Endothelial cell (in vitro differentiated cells): ENCODE data around the gene IL17REL. TPM values are rescaled to one million over a fixed set of nuclear protein-coding genes. Genes with fewer than 3 reads are reported as not detected.

Experiments
- DNase-seq: peaks from one replicate; pipeline ENCODE4 v3.0.0; 2021; ENCODE audit warnings: low spot score
- H3K27ac Mint-ChIP-seq: one replicate; pipeline ENCODE4 v1.8.0; 2021; ENCODE audit warnings: mixed read lengths, inconsistent platforms; ENCODE audit not compliant: unreplicated experiment
- H3K27me3 Mint-ChIP-seq: one replicate; pipeline ENCODE4 v1.8.0; 2021; ENCODE audit warnings: mild to moderate bottlenecking, moderate library complexity, mixed read lengths, inconsistent platforms; ENCODE audit not compliant: unreplicated experiment
- H3K36me3 Mint-ChIP-seq: one replicate; pipeline ENCODE4 v1.8.0; 2021; ENCODE audit warnings: mild to moderate bottlenecking, low read depth, mixed read lengths, inconsistent platforms; ENCODE audit not compliant: unreplicated experiment
- H3K4me1 Mint-ChIP-seq: one replicate; pipeline ENCODE4 v1.8.0; 2021; ENCODE audit warnings: mild to moderate bottlenecking, mixed read lengths, inconsistent platforms; ENCODE audit not compliant: unreplicated experiment
- H3K4me3 Mint-ChIP-seq: one replicate; pipeline ENCODE4 v1.8.0; 2021; ENCODE audit warnings: mild to moderate bottlenecking, mixed read lengths, inconsistent platforms; ENCODE audit not compliant: unreplicated experiment
- H3K9me3 Mint-ChIP-seq: one replicate; pipeline ENCODE4 v1.8.0; 2021; ENCODE audit warnings: mixed read lengths, inconsistent platforms; ENCODE audit not compliant: unreplicated experiment
- CTCF ChIP-seq: fragments of 200-600 bp; sonication (generic); IDR thresholded peaks from one replicate; pipeline ENCODE4 v1.5.0; 2021; ENCODE audit warnings: antibody characterized with exemption; ENCODE audit not compliant: unreplicated experiment
- total RNA-seq: library from RNA; stranded (reverse); fragmentation: NEBNext Ultra II Directional; extraction: Animal tissue kit (Norgen Biotek cat#: 25700); gene quantifications from one replicate; pipeline ENCODE4 v1.2.1, GENCODE V29; 2021; ENCODE audit not compliant: unreplicated experiment

IL17REL gene
- total RNA-seq, 1 donor from 2014 or later: 0.15 TPM

GRCh38 chr22:49997251-49997599, 15.3 kb downstream of the IL17REL start:
- Mint-ChIP-seq H3K4me3 (no peak overlapping the region), H3K27ac (no peak overlapping the region), H3K36me3 (peaks cover 5% of the 10 kb centered on the region), H3K4me1 (peaks cover 2% of the 10 kb centered on the region), H3K9me3 (no peaks in the 10 kb centered on the region), H3K27me3 (peaks cover 4% of the 10 kb centered on the region)
- no peak for TF ChIP-seq CTCF
- no peak for DNase-seq

- TF ChIP-seq CTCF: no peak
- Mint-ChIP-seq H3K9me3 (no peaks in the 10 kb centered on the region), H3K27ac (no peak overlapping the region), H3K36me3 (peaks cover 3% of the 10 kb centered on the region), H3K4me3 (no peak overlapping the region), H3K4me1 (peaks cover 2% of the 10 kb centered on the region), H3K27me3 (peaks cover 4% of the 10 kb centered on the region)
- no peak for DNase-seq
Measured at GRCh38 chr22:49996518-49997250, 15.9 kb downstream of the IL17REL start.

- DNase-seq: no peak
- Mint-ChIP-seq H3K27ac (no peak overlapping the region), H3K9me3 (no peaks in the 10 kb centered on the region), H3K4me3 (no peak overlapping the region), H3K36me3 (peaks cover 3% of the 10 kb centered on the region), H3K27me3 (peaks cover 4% of the 10 kb centered on the region), H3K4me1 (peaks cover 2% of the 10 kb centered on the region)
- no peak for TF ChIP-seq CTCF
Measured at GRCh38 chr22:49996119-49996517, 16.4 kb downstream of the IL17REL start.

- no peaks in the 10 kb centered on the region for H3K9me3 Mint-ChIP-seq
- no peak for DNase-seq
- no peak for TF ChIP-seq CTCF
- H3K4me1 Mint-ChIP-seq: peaks cover 2% of the 10 kb centered on the region
- peaks cover 4% of the 10 kb centered on the region for H3K27me3 Mint-ChIP-seq
- no peak overlapping the region for H3K4me3 Mint-ChIP-seq
- no peak overlapping the region for H3K27ac Mint-ChIP-seq
- peaks cover 3% of the 10 kb centered on the region for H3K36me3 Mint-ChIP-seq
Measured at GRCh38 chr22:49995361-49996118, 17.0 kb downstream of the IL17REL start.

- Mint-ChIP-seq H3K27me3 (peaks cover 6% of the 10 kb centered on the region), H3K4me1 (peaks cover 2% of the 10 kb centered on the region), H3K4me3 (no peak overlapping the region), H3K9me3 (no peaks in the 10 kb centered on the region), H3K36me3 (peaks cover 3% of the 10 kb centered on the region), H3K27ac (no peak overlapping the region)
- TF ChIP-seq CTCF: no peak
- no peak for DNase-seq
Measured at GRCh38 chr22:49995041-49995360, 17.6 kb downstream of the IL17REL start.
